Calu3 (cell line): ENCODE results near the gene NR3C1. TPM values are rescaled to one million over a fixed set of nuclear protein-coding genes. Genes with fewer than 3 reads are reported as not detected.

ENCODE experiments used
- BruUV-seq: library from RNA; stranded (reverse); fragments of 400-500 nt; replicated peaks from 2 replicates; lab custom pipeline; 2021; lab: Mats Ljungman, UMichigan
- CTCF ChIA-PET: fragments of 300-600 bp; sonication (Branson Sonifier 250); formaldehyde crosslinking; loops from one replicate; lab custom pipeline; 2022; ENCODE audit warnings: antibody characterized with exemption; lab: Charles Lee
- DNase-seq: peaks from one replicate; pipeline ENCODE4 v3.0.0; 2022
- H3K27ac Mint-ChIP-seq: one replicate; pipeline ENCODE4 v1.8.0; 2022; ENCODE audit warnings: mixed read lengths; ENCODE audit not compliant: unreplicated experiment
- H3K27me3 Mint-ChIP-seq: one replicate; pipeline ENCODE4 v1.8.0; 2022; ENCODE audit warnings: mixed read lengths; ENCODE audit not compliant: unreplicated experiment
- H3K36me3 Mint-ChIP-seq: one replicate; pipeline ENCODE4 v1.8.0; 2022; ENCODE audit warnings: mild to moderate bottlenecking, moderate library complexity, mixed read lengths; ENCODE audit not compliant: insufficient read depth, unreplicated experiment
- H3K4me1 Mint-ChIP-seq: one replicate; pipeline ENCODE4 v1.8.0; 2022; ENCODE audit warnings: mild to moderate bottlenecking, low read depth, mixed read lengths; ENCODE audit not compliant: unreplicated experiment
- H3K4me3 Mint-ChIP-seq: one replicate; pipeline ENCODE4 v1.8.0; 2022; ENCODE audit warnings: mild to moderate bottlenecking, low read depth, moderate library complexity, mixed read lengths; ENCODE audit not compliant: unreplicated experiment
- H3K9me3 Mint-ChIP-seq: one replicate; pipeline ENCODE4 v1.8.0; 2022; ENCODE audit warnings: low read depth, mixed read lengths; ENCODE audit not compliant: unreplicated experiment
- intact Hi-C: fragments of 100-400 bp; cut with micrococcal nuclease; formaldehyde crosslinking; loops from one replicate; pipeline ENCODE4 v1.10.0; 2022; ENCODE audit not compliant: unreplicated experiment
- total RNA-seq: library from RNA; stranded (reverse); gene quantifications from 2 replicates; pipeline ENCODE4 v1.2.3, GENCODE V29; 2022
- TF ChIP-seq, protein P1 (sequence below): fragments of 200-600 bp; IDR thresholded peaks from one replicate; pipeline ENCODE4 v1.8.0; 2022; ENCODE audit warnings: antibody characterized with exemption; ENCODE audit not compliant: unreplicated experiment

The NR3C1 gene
- total RNA-seq, 1 experiment from 2014 or later = 63.1 TPM

DNA sequence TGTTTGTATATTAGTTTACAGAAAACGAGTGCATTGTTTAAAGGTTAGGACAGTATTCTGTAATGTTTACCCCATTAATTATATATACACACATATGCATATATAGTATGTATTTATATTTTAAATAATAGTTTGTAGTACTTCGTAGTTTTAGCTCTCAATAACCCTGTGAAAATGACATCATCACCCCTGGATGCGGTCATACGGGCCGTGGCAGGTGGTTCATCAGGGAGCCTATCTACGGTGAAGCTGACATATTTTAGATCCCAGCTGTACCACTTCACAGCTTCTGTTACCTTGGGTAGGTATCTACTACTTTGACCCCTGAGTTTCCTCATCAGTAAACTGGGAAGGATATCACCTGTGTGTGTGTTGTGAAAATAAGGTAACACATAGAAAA is 87.1 kb downstream of the NR3C1 start:
- BruUV-seq = no TSS peak
- H3K9me3 Mint-ChIP-seq = no peaks in the 10 kb centered on the region
- H3K27ac Mint-ChIP-seq = no peak overlapping the region
- intact Hi-C loops = no loop called here
- H3K4me1 Mint-ChIP-seq = peaks cover 47% of the 10 kb centered on the region
- CTCF ChIA-PET = no interaction called here
- no peak overlapping the region for H3K4me3 Mint-ChIP-seq
- DNase-seq = no peak
- TF ChIP-seq, protein P1, sequence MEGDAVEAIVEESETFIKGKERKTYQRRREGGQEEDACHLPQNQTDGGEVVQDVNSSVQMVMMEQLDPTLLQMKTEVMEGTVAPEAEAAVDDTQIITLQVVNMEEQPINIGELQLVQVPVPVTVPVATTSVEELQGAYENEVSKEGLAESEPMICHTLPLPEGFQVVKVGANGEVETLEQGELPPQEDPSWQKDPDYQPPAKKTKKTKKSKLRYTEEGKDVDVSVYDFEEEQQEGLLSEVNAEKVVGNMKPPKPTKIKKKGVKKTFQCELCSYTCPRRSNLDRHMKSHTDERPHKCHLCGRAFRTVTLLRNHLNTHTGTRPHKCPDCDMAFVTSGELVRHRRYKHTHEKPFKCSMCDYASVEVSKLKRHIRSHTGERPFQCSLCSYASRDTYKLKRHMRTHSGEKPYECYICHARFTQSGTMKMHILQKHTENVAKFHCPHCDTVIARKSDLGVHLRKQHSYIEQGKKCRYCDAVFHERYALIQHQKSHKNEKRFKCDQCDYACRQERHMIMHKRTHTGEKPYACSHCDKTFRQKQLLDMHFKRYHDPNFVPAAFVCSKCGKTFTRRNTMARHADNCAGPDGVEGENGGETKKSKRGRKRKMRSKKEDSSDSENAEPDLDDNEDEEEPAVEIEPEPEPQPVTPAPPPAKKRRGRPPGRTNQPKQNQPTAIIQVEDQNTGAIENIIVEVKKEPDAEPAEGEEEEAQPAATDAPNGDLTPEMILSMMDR = no peak
- H3K27me3 Mint-ChIP-seq = no peaks in the 10 kb centered on the region
- H3K36me3 Mint-ChIP-seq = peaks cover 15% of the 10 kb centered on the region

- H3K4me1 Mint-ChIP-seq = peaks cover 47% of the 10 kb centered on the region
- TF ChIP-seq, protein P1 = no peak
- H3K4me3 Mint-ChIP-seq = no peak overlapping the region
- no peak overlapping the region for H3K27ac Mint-ChIP-seq
- intact Hi-C loops = no loop called here
- H3K36me3 Mint-ChIP-seq = peaks cover 18% of the 10 kb centered on the region
- no TSS peak for BruUV-seq
- no peaks in the 10 kb centered on the region for H3K27me3 Mint-ChIP-seq
- H3K9me3 Mint-ChIP-seq = no peaks in the 10 kb centered on the region
- CTCF ChIA-PET = no interaction called here
- no peak for DNase-seq
Observed at GRCh38 chr5:143315929-143316328, 87.6 kb downstream of the NR3C1 start.

- no TSS peak for BruUV-seq
- Mint-ChIP-seq H3K9me3 (no peaks in the 10 kb centered on the region), H3K4me1 (peaks cover 43% of the 10 kb centered on the region), H3K27ac (no peak overlapping the region), H3K36me3 (peaks cover 20% of the 10 kb centered on the region), H3K4me3 (no peak overlapping the region), H3K27me3 (no peaks in the 10 kb centered on the region)
- TF ChIP-seq, protein P1 = no peak
- DNase-seq = no peak
- CTCF ChIA-PET = no interaction called here
- intact Hi-C loops = no loop called here
Observed at GRCh38 chr5:143315214-143315613, 88.3 kb downstream of the NR3C1 start.

- H3K27ac Mint-ChIP-seq = no peak overlapping the region
- BruUV-seq = no TSS peak
- H3K4me1 Mint-ChIP-seq = peaks cover 38% of the 10 kb centered on the region
- TF ChIP-seq, protein P1 = no peak
- CTCF ChIA-PET = no interaction called here
- no peaks in the 10 kb centered on the region for H3K9me3 Mint-ChIP-seq
- H3K36me3 Mint-ChIP-seq = peaks cover 22% of the 10 kb centered on the region
- intact Hi-C loops = no loop called here
- no peak for DNase-seq
- H3K4me3 Mint-ChIP-seq = no peak overlapping the region
- H3K27me3 Mint-ChIP-seq = no peaks in the 10 kb centered on the region
Observed at GRCh38 chr5:143314659-143315058, 88.8 kb downstream of the NR3C1 start.
